RWPE2 (cell line): ENCODE measurements around the gene KIF3B.

ENCODE experiments used
- ATAC-seq: fragments of 200-7000 bp; cut with Tn5 transposase; 3 replicates; pipeline ENCODE4 v1.9.1; 2021; ENCODE audit warnings: low read depth
- DNase-seq: peaks from one replicate; pipeline ENCODE4 v3.0.0-alpha.2; 2020; ENCODE audit warnings: low spot score
- H3K27ac ChIP-seq: fragments of 450-650 bp; 2 replicates; pipeline ENCODE4 v1.5.1; 2017; ENCODE audit warnings: mild to moderate bottlenecking; ENCODE audit not compliant: poor library complexity, severe bottlenecking
- H3K27me3 ChIP-seq: fragments of 250-450 bp; sonication (Bioruptor Pico); 2 replicates; pipeline ENCODE4 v1.5.1; 2021; ENCODE audit warnings: mild to moderate bottlenecking, moderate library complexity; ENCODE audit not compliant: insufficient read depth, poor library complexity, severe bottlenecking
- H3K36me3 ChIP-seq: fragments of 250-450 bp; sonication (Bioruptor Pico); 2 replicates; pipeline ENCODE4 v1.5.1; 2020; ENCODE audit warnings: low read depth, mild to moderate bottlenecking, moderate library complexity
- H3K4me1 ChIP-seq: fragments of 250-450 bp; sonication (Bioruptor Pico); 2 replicates; pipeline ENCODE4 v1.5.1; 2021; ENCODE audit warnings: mild to moderate bottlenecking, moderate library complexity; ENCODE audit not compliant: insufficient read depth, poor library complexity, severe bottlenecking
- H3K4me3 ChIP-seq: fragments of 250-450 bp; sonication (Bioruptor Pico); 2 replicates; pipeline ENCODE4 v1.5.1; 2021; ENCODE audit warnings: mild to moderate bottlenecking, moderate library complexity; ENCODE audit not compliant: severe bottlenecking
- H3K9me3 ChIP-seq: fragments of 250-450 bp; sonication (Bioruptor Pico); 2 replicates; pipeline ENCODE4 v1.5.1; 2021; ENCODE audit warnings: mild to moderate bottlenecking, moderate library complexity; ENCODE audit not compliant: severe bottlenecking
- CTCF ChIP-seq: fragments of 450-650 bp; IDR thresholded peaks from one replicate; pipeline ENCODE4 v1.5.1; 2017; ENCODE audit warnings: mild to moderate bottlenecking, moderate library complexity; ENCODE audit not compliant: poor library complexity, severe bottlenecking

Gene KIF3B

GRCh38 chr20:32304131-32304746 lies 26.8 kb downstream of the KIF3B start:
- no peak for DNase-seq

GRCh38 chr20:32312718-32313424 lies 35.4 kb downstream of the KIF3B start:
- H3K27ac ChIP-seq = no peak overlapping the region
- no peak overlapping the region for H3K4me3 ChIP-seq
- no peaks in the 10 kb centered on the region for H3K9me3 ChIP-seq
- H3K4me1 ChIP-seq = no peaks in the 10 kb centered on the region
- no peak for TF ChIP-seq CTCF
- H3K36me3 ChIP-seq = peaks cover 34% of the 10 kb centered on the region
- peak; percentile 28 for DNase-seq
- ATAC-seq = no peak
- H3K27me3 ChIP-seq = no peaks in the 10 kb centered on the region

More at GRCh38 chr20:32304131-32304746, 26.8 kb downstream of the KIF3B start:
- no peaks in the 10 kb centered on the region for H3K9me3 ChIP-seq
- no peak for ATAC-seq
- H3K36me3 ChIP-seq = 0 out of 2 replicates have a peak, but pooled peaks cover 3% of the 10 kb centered on the region
- H3K4me1 ChIP-seq = no peaks in the 10 kb centered on the region
- H3K27me3 ChIP-seq = no peaks in the 10 kb centered on the region
- no peak for TF ChIP-seq CTCF
- no peak overlapping the region for H3K4me3 ChIP-seq
- no peak overlapping the region for H3K27ac ChIP-seq

DNA sequence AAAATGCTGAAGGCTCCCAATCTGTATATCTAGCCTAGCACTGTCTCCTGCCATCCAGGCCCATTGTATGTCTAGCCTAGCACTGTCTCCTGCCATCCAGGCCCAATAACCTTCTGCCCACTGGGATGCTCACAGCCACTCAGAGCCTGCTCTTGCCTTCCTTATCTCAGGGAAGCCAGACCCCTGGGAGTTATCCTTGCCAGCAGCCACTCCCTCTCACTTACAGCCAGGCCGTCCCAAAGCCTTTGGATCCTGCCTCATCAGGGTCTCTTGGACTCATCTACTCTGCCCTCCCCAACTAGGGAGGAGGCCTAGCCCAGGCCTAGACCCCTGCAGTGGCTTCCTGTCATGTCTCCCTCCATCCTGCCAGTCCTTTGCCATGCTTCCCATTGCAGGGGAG lies 37.3 kb downstream of the KIF3B start:
- Histone ChIP-seq H3K9me3 (no peaks in the 10 kb centered on the region), H3K4me3 (no peak overlapping the region), H3K36me3 (peaks cover 41% of the 10 kb centered on the region), H3K27me3 (no peaks in the 10 kb centered on the region), H3K4me1 (no peaks in the 10 kb centered on the region), H3K27ac (no peak overlapping the region)
- ATAC-seq (no peak), DNase-seq (peak; percentile 64)
- TF ChIP-seq CTCF = no peak

GRCh38 chr20:32315399-32315798 lies 37.9 kb downstream of the KIF3B start:
- H3K4me1 ChIP-seq = no peaks in the 10 kb centered on the region
- H3K9me3 ChIP-seq = no peaks in the 10 kb centered on the region
- no peak for ATAC-seq
- peaks cover 38% of the 10 kb centered on the region for H3K36me3 ChIP-seq
- no peak overlapping the region for H3K4me3 ChIP-seq
- TF ChIP-seq CTCF = no peak
- no peaks in the 10 kb centered on the region for H3K27me3 ChIP-seq
- DNase-seq = peak; percentile 49
- H3K27ac ChIP-seq = no peak overlapping the region

DNA sequence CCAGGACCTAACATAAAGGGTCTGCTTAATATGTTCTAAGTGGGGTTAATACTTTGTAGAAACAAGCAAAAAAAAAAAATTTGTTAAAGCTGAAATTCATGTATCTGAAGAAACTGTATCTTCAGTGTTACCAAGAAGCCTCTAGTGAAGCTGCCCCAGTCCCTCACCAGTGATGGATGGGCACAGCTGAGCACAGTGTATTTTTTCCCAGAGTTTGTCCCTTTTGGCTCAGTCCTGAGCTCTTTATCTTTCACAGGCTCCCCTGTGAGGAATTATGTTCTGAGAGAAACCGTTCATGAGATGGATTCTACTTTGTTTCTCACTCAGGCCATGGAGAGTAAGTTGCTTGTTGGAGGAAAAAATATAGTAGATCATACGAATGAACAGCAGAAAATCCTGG lies 38.4 kb downstream of the KIF3B start:
- H3K27ac ChIP-seq = no peak overlapping the region
- no peak overlapping the region for H3K4me3 ChIP-seq
- ATAC-seq (no peak), DNase-seq (peak; percentile 40)
- no peaks in the 10 kb centered on the region for H3K27me3 ChIP-seq
- H3K36me3 ChIP-seq = peaks cover 38% of the 10 kb centered on the region
- no peaks in the 10 kb centered on the region for H3K4me1 ChIP-seq
- TF ChIP-seq CTCF = no peak
- H3K9me3 ChIP-seq = no peaks in the 10 kb centered on the region
